Gastrocnemius medialis (tissue), 4 donors: ENCODE results near the gene C1QTNF6.

Experiments
- CTCF ChIP-seq, 5 experiments: fragments of 450-650 bp in 3 of 5; fragments of 200-600 bp in 2 of 5; sonication (generic) in 2 of 5; IDR thresholded peaks in 4 of 5; conservative IDR thresholded peaks in 1 of 5; 1 replicate in 4 of 5; 2 replicates in 1 of 5; pipeline ENCODE4 v1.5.1; 2016 to 2019; ENCODE audit warnings: antibody characterized with exemption in 5 of 5, mild to moderate bottlenecking in 3 of 5, moderate library complexity in 3 of 5
- POLR2A ChIP-seq, 2 donors: fragments of 450-650 bp; IDR thresholded peaks; one replicate each; pipeline ENCODE4 v1.6.1; 2017; ENCODE audit warnings: antibody characterized with exemption in 2 of 2, mild to moderate bottlenecking in 2 of 2, moderate library complexity in 2 of 2

- TF ChIP-seq CTCF (IDR thresholded peaks at IDR 0.05 in 4 of 5, conservative IDR thresholded peaks at IDR 0.05 in 1 of 5): peak in 4 of 5 experiments; percentile 9 to 48 (median 30)
- no peak for TF ChIP-seq POLR2A (IDR thresholded peaks at IDR 0.05)
These were observed 8.7 kb upstream of the C1QTNF6 start for GRCh38 chr22:37196539-37197450.
